ENCODE results near the gene LIM2.

The LIM2 gene

GRCh38 chr19:51396175-51396574, 8.4 kb upstream of the LIM2 start:
- no peak overlapping the region for H3K4me3 ChIP-seq (ENCODE audit: severe bottlenecking)

GRCh38 chr19:51394050-51394836, 6.5 kb upstream of the LIM2 start:
- TF ChIP-seq, protein P1, sequence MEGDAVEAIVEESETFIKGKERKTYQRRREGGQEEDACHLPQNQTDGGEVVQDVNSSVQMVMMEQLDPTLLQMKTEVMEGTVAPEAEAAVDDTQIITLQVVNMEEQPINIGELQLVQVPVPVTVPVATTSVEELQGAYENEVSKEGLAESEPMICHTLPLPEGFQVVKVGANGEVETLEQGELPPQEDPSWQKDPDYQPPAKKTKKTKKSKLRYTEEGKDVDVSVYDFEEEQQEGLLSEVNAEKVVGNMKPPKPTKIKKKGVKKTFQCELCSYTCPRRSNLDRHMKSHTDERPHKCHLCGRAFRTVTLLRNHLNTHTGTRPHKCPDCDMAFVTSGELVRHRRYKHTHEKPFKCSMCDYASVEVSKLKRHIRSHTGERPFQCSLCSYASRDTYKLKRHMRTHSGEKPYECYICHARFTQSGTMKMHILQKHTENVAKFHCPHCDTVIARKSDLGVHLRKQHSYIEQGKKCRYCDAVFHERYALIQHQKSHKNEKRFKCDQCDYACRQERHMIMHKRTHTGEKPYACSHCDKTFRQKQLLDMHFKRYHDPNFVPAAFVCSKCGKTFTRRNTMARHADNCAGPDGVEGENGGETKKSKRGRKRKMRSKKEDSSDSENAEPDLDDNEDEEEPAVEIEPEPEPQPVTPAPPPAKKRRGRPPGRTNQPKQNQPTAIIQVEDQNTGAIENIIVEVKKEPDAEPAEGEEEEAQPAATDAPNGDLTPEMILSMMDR (IDR thresholded peaks at IDR 0.05; ENCODE audit: poor library complexity, severe bottlenecking), result no peak
- ATAC-seq (ENCODE audit: low read depth), result peak; percentile 95
- DNase-seq (ENCODE audit: low spot score), result peak; percentile 97
- Histone ChIP-seq H3K4me3 (ENCODE audit: severe bottlenecking) (peak overlapping the region; percentile 57), H3K4me1 (ENCODE audit: insufficient read depth, poor library complexity, severe bottlenecking) (peaks cover 7% of the 10 kb centered on the region), H3K36me3 (ENCODE audit: low read depth) (no peaks in the 10 kb centered on the region), H3K27me3 (ENCODE audit: insufficient read depth, poor library complexity, severe bottlenecking) (no peaks in the 10 kb centered on the region), H3K27ac (ENCODE audit: poor library complexity, severe bottlenecking) (peak overlapping the region; percentile 53), H3K9me3 (ENCODE audit: severe bottlenecking) (no peaks in the 10 kb centered on the region)

More at GRCh38 chr19:51396175-51396574, 8.4 kb upstream of the LIM2 start:
- ATAC-seq (ENCODE audit: low read depth), result no peak
- no peak overlapping the region for H3K27ac ChIP-seq (ENCODE audit: poor library complexity, severe bottlenecking)
- H3K4me1 ChIP-seq (ENCODE audit: insufficient read depth, poor library complexity, severe bottlenecking), result peaks cover 7% of the 10 kb centered on the region
- no peaks in the 10 kb centered on the region for H3K27me3 ChIP-seq (ENCODE audit: insufficient read depth, poor library complexity, severe bottlenecking)
- DNase-seq (ENCODE audit: low spot score), result no peak
- no peaks in the 10 kb centered on the region for H3K36me3 ChIP-seq (ENCODE audit: low read depth)
- TF ChIP-seq, protein P1 (IDR thresholded peaks at IDR 0.05; ENCODE audit: poor library complexity, severe bottlenecking), result no peak
- no peaks in the 10 kb centered on the region for H3K9me3 ChIP-seq (ENCODE audit: severe bottlenecking)

DNA sequence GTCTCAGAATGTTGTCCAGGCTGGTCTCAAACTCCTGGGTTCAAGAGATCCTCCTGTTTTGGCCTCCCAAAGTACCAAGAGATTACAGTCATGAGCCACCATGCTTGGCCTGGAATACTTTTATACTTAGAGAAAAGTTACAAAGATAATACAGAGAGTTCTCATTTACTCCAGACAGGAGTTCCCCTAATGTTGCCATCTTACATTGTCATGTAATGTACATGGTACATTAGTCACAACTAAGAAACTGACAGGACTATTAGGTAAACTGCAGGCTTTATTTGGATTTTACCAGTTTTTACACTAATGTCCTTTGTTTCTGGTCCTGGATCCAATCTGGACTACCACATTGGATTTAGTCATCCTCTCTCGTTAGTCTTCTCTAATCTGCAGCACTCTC, 4.9 kb upstream of the LIM2 start:
- Histone ChIP-seq H3K36me3 (ENCODE audit: low read depth) (no peaks in the 10 kb centered on the region), H3K9me3 (ENCODE audit: severe bottlenecking) (no peaks in the 10 kb centered on the region), H3K27me3 (ENCODE audit: insufficient read depth, poor library complexity, severe bottlenecking) (no peaks in the 10 kb centered on the region), H3K4me1 (ENCODE audit: insufficient read depth, poor library complexity, severe bottlenecking) (peaks cover 7% of the 10 kb centered on the region), H3K27ac (ENCODE audit: poor library complexity, severe bottlenecking) (no peak overlapping the region), H3K4me3 (ENCODE audit: severe bottlenecking) (no peak overlapping the region)
- TF ChIP-seq, protein P1 (IDR thresholded peaks at IDR 0.05; ENCODE audit: poor library complexity, severe bottlenecking), result no peak
- DNase-seq (ENCODE audit: low spot score) (no peak), ATAC-seq (ENCODE audit: low read depth) (no peak)

DNA sequence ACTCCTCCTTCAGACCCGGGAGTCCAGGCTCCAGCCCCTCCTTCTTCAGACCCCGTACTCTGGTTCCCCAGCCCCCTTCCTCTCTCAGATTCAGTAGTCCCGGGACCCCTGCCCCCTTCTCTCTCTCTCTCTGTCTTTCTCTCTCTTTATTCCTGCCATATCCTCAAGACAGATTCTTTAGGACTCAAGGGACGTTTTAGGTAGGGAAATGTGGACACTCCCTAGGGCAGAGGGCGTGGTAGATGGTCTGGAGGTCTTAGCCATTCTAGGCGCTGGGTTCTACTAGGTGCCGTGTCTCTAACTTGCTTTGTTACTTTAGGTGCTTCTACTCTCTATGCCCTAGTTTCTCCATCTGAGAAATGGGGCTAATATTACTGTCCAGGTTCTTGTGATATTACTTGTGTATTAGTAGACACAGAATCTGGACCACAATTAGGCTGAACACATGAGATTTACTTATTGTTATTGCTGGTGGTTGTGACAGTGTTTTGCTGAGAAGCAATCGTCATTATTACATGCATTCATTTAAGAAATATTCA, 3.4 kb upstream of the LIM2 start:
- no peak for DNase-seq (ENCODE audit: low spot score)
- no peaks in the 10 kb centered on the region for H3K27me3 ChIP-seq (ENCODE audit: insufficient read depth, poor library complexity, severe bottlenecking)
- H3K9me3 ChIP-seq (ENCODE audit: severe bottlenecking), result no peaks in the 10 kb centered on the region
- H3K36me3 ChIP-seq (ENCODE audit: low read depth), result no peaks in the 10 kb centered on the region
- H3K4me1 ChIP-seq (ENCODE audit: insufficient read depth, poor library complexity, severe bottlenecking), result peaks cover 7% of the 10 kb centered on the region
- TF ChIP-seq, protein P1 (IDR thresholded peaks at IDR 0.05; ENCODE audit: poor library complexity, severe bottlenecking), result no peak
- H3K4me3 ChIP-seq (ENCODE audit: severe bottlenecking), result no peak overlapping the region
- H3K27ac ChIP-seq (ENCODE audit: poor library complexity, severe bottlenecking), result no peak overlapping the region
- ATAC-seq (ENCODE audit: low read depth), result no peak

DNA sequence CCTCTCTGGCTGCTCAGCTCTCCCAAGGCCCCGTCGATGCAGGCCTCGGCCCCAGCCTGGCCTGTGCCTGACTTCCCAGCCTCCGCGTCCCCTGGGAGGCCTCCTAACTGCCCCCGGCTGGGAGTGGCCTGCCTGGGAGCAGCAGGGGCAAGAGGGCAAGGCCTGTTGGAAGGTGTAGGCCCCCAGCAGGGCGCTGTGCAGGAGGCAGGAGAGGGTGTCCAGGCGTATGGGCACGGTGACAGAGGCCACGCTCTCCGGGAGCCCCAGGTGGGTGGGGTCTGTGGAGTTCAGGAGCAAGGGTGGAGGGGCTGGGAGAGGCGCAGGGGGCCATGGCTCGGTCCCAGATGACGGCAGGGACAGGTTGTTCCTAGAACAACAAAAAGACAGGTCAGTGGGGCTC, 1.4 kb upstream of the LIM2 start:
- DNase-seq (ENCODE audit: low spot score) (no peak), ATAC-seq (ENCODE audit: low read depth) (no peak)
- no peak overlapping the region for H3K4me3 ChIP-seq (ENCODE audit: severe bottlenecking)
- no peaks in the 10 kb centered on the region for H3K27me3 ChIP-seq (ENCODE audit: insufficient read depth, poor library complexity, severe bottlenecking)
- no peak overlapping the region for H3K27ac ChIP-seq (ENCODE audit: poor library complexity, severe bottlenecking)
- H3K9me3 ChIP-seq (ENCODE audit: severe bottlenecking), result no peaks in the 10 kb centered on the region
- no peaks in the 10 kb centered on the region for H3K36me3 ChIP-seq (ENCODE audit: low read depth)
- TF ChIP-seq, protein P1 (IDR thresholded peaks at IDR 0.05; ENCODE audit: poor library complexity, severe bottlenecking), result no peak
- peaks cover 4% of the 10 kb centered on the region for H3K4me1 ChIP-seq (ENCODE audit: insufficient read depth, poor library complexity, severe bottlenecking)

Measured in RWPE2 (cell line).